Measurements from ENCODE around the gene CHMP5. TPM values are rescaled to one million over a fixed set of nuclear protein-coding genes. Genes with fewer than 3 reads are reported as not detected.

The CHMP5 gene
- total RNA-seq, 1 donor from 2014 or later, result 84.9 TPM

DNA sequence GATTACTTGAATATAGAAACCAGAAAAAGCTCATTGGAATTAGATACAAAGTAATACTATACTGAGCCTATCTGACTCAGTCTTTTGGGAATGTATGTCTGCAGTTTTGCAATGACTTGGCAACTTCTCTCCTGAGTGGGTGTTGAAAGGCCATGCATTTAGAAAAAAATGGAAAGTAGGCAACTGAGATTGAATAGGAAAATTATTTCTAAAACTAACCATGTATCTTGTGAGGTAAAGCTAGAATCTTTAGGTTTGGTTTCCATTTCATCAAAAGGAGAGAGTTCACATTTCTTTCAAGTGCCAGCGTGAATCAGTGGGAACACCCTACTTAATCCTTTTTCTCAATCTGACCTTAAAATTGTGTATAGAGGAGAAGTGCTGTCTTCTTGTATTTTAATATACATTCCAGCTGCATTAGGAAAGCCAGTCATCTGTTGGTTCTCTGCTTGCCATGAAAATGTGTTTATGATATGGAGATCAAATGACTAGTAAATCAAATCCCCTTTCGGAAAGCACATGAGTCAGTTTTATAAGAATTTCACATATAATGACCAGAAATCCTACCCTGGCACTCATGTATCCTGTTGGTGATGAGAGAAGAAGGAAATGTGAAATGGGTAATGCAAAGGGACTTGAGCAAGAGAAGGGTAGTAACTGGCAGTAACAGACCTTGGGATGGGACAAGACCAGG lies 55.9 kb downstream of the CHMP5 start:
- Histone ChIP-seq H3K4me3 (ENCODE audit: low read depth, low read length) (no peak overlapping the region), H3K27me3 (ENCODE audit: control insufficient read depth, insufficient read depth, low read length) (no peaks in the 10 kb centered on the region), H3K36me3 (ENCODE audit: control insufficient read depth, insufficient read depth, low read length) (peaks cover 2% of the 10 kb centered on the region)
- DNase-seq (ENCODE audit: low read depth), result peak; percentile 61
- TF ChIP-seq, protein P1, sequence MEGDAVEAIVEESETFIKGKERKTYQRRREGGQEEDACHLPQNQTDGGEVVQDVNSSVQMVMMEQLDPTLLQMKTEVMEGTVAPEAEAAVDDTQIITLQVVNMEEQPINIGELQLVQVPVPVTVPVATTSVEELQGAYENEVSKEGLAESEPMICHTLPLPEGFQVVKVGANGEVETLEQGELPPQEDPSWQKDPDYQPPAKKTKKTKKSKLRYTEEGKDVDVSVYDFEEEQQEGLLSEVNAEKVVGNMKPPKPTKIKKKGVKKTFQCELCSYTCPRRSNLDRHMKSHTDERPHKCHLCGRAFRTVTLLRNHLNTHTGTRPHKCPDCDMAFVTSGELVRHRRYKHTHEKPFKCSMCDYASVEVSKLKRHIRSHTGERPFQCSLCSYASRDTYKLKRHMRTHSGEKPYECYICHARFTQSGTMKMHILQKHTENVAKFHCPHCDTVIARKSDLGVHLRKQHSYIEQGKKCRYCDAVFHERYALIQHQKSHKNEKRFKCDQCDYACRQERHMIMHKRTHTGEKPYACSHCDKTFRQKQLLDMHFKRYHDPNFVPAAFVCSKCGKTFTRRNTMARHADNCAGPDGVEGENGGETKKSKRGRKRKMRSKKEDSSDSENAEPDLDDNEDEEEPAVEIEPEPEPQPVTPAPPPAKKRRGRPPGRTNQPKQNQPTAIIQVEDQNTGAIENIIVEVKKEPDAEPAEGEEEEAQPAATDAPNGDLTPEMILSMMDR (IDR thresholded peaks at IDR 0.05; ENCODE audit: insufficient read depth, low read length, poor library complexity, severe bottlenecking), result no peak

DNA sequence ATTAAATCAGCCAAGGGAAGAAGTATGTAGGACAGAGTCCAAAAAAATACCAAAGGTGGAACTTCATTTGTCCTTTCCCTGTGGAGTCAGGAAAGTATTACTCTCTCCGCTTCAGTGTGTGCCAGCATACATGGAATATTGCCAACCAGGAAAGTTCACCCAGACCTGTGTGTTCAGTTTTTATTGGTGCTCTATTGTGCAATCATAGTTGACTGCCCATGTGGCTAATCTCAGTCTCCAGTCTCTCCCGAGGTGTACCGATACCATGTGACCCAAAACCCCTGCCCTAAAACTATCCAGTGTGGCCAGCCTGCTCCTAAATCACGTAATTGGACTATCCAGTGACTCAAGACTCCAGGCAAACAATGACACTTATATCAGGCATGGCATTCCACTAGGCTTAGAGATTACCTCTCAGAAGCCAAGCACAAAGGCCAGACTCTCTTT lies 64.3 kb downstream of the CHMP5 start:
- Histone ChIP-seq H3K36me3 (ENCODE audit: control insufficient read depth, insufficient read depth, low read length) (peaks cover 1% of the 10 kb centered on the region), H3K27me3 (ENCODE audit: control insufficient read depth, insufficient read depth, low read length) (no peaks in the 10 kb centered on the region), H3K4me3 (ENCODE audit: low read depth, low read length) (no peak overlapping the region)
- peak; percentile 87 for DNase-seq (ENCODE audit: low read depth)
- TF ChIP-seq, protein P1 (IDR thresholded peaks at IDR 0.05; ENCODE audit: insufficient read depth, low read length, poor library complexity, severe bottlenecking), result no peak

DNA sequence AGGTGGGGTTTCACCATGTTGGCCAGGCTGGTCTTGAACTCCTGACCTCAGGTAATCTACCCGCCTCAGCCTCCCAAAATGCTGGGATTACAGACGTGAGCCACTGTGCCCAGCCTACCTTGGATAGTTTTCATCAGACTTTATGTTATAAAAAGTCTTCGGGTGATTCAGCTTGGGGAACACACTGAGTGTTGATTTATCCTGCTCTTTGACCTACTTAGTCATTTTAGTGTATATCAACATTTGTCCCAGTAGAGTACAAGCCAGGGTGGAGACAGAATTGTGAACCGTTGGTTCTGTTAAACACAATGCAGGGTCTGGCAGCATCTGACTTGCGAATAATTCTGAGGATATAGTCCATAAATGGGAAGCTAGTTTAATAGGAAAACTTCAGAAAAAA lies 65.1 kb downstream of the CHMP5 start:
- H3K27me3 ChIP-seq (ENCODE audit: control insufficient read depth, insufficient read depth, low read length), result no peaks in the 10 kb centered on the region
- H3K4me3 ChIP-seq (ENCODE audit: low read depth, low read length), result no peak overlapping the region
- H3K36me3 ChIP-seq (ENCODE audit: control insufficient read depth, insufficient read depth, low read length), result no peaks in the 10 kb centered on the region
- TF ChIP-seq, protein P1 (IDR thresholded peaks at IDR 0.05; ENCODE audit: insufficient read depth, low read length, poor library complexity, severe bottlenecking), result no peak
- no peak for DNase-seq (ENCODE audit: low read depth)

DNA sequence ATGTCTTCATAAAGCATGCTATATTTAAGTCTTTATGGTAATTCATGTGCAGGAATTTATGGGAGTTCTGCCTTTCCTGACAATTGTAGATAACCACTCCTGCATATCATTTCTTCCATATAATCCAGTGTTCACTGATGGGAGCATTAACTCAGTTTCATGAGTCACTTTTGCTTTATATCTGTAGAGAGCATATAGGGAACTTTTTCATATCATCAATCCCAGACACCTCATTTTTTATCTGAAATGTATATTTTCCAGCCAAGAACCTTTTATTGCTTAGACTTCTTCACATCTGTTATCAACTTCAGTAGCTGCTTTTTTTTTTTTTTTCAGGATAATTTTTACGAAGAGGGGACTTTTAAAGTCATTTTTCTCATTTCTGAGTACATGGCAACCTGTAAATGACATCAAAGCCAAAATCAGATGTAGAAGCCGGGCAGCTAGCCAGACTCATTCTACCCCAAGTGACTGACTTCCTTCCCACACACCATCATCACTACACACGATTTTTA lies 66.6 kb downstream of the CHMP5 start:
- TF ChIP-seq, protein P1 (IDR thresholded peaks at IDR 0.05; ENCODE audit: insufficient read depth, low read length, poor library complexity, severe bottlenecking), result no peak
- no peaks in the 10 kb centered on the region for H3K36me3 ChIP-seq (ENCODE audit: control insufficient read depth, insufficient read depth, low read length)
- DNase-seq (ENCODE audit: low read depth), result no peak
- no peak overlapping the region for H3K4me3 ChIP-seq (ENCODE audit: low read depth, low read length)
- H3K27me3 ChIP-seq (ENCODE audit: control insufficient read depth, insufficient read depth, low read length), result no peaks in the 10 kb centered on the region

Other genes starting within 250 kb of the CHMP5 start
- gene DNAJA1, start 239.8 kb upstream of the CHMP5 start, total RNA-seq, result 138 and 166 TPM in 2 replicates
- 18.1 and 18.9 TPM in 2 replicates for gene SMU1, start 188.4 kb upstream of the CHMP5 start, total RNA-seq
- 86.1 and 103 TPM in 2 replicates for gene B4GALT1, start 97.7 kb upstream of the CHMP5 start, total RNA-seq
- not detected in 2 replicates for gene SPINK4, start 24.9 kb upstream of the CHMP5 start, total RNA-seq
- gene BAG1, start 341 bp upstream of the CHMP5 start, total RNA-seq, result 54.8 and 59.0 TPM in 2 replicates
- 24.3 and 24.5 TPM in 2 replicates for gene NFX1, start 25.5 kb downstream of the CHMP5 start, total RNA-seq
- gene AQP7, start 137.5 kb downstream of the CHMP5 start, total RNA-seq, result not detected in 2 replicates
- 0.89 and 1.1 TPM in 2 replicates for gene AQP3, start 182.5 kb downstream of the CHMP5 start, total RNA-seq
- gene NOL6, start 208.9 kb downstream of the CHMP5 start, total RNA-seq, result 32.8 and 34.8 TPM in 2 replicates

Measured in kidney epithelial cell (primary cell).